HG03060 (cell line): ENCODE measurements around the gene RNF133.
"Not testable (repeated sequence)": the region's sequence is repeated elsewhere in the genome, so short reads cannot be mapped to it uniquely, and the experiment has no call there.

Experiments used
- ATAC-seq: cut with Tn5 transposase; IDR thresholded peaks from one replicate; pipeline ENCODE4 v1.9.1; 2021; ENCODE audit warnings: low read depth, moderate number of reproducible peaks; ENCODE audit not compliant: unreplicated experiment

RNF133 gene

GRCh38 chr7:122691569-122692235 is 7.2 kb downstream of the RNF133 start:
- no peak for ATAC-seq

DNA sequence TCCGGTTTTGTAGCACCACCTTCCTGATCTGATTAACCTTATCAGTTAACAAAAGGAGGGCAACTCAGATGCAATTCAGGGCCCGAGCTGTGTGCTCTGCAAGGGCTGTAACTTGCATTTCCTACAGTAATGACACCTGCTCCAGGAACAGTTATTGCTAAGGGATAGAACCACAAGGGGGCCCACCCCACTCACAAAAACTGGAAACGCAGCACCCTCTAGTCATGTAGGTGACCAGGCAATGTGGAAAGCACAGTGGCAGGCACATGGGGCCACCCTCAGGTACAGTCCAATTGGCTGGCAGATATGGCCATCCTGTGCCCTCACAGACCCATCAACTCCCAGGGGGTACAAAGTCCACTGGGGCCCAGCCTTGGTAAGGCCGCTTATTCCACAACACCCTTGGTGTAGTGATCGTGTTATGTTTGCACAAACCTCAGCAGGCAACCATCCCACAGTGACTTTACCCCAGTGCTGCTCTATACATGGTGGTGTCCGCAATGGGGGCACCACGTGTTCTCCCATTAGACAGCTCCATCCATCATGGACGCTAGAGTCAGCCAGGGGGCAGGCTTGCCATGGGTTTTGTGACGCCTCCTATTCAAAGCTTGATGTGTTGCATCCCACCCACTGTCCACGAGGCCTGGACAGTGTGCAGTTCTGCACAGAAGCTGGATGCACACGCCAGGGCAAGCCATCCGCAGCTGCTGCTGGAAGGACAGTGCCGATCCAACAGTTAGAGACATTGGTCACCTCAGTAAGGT is 9.4 kb downstream of the RNF133 start:
- no peak for ATAC-seq

GRCh38 chr7:122688400-122688998 is 10.4 kb downstream of the RNF133 start:
- no peak for ATAC-seq

GRCh38 chr7:122686360-122686878 is 12.5 kb downstream of the RNF133 start:
- ATAC-seq = no peak

GRCh38 chr7:122684504-122684903 is 14.4 kb downstream of the RNF133 start:
- ATAC-seq = no peak

- no peak for ATAC-seq
Observed at GRCh38 chr7:122682815-122683550, 15.9 kb downstream of the RNF133 start.

- ATAC-seq = not testable (repeated sequence)
Observed at GRCh38 chr7:122681186-122681585, 17.7 kb downstream of the RNF133 start.

DNA sequence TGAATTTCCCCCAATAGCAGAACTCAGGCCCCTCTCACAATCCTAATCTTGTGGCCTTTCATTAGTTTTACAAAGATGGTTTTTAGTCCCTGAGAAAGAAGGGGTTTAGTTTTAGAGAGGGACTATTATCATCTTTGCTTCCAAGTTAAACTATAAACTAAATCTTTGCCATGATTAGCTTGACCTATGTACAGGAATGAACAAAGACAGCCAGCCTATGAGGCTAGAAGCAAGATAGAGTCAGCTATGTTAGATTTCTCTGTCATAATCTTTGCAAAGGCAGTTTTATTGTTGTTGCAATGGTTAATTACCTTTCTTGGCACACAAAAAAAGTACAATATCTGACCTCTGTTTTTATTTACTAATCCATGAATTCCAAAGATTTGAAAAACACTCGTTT is 19.1 kb downstream of the RNF133 start:
- ATAC-seq = no peak

DNA sequence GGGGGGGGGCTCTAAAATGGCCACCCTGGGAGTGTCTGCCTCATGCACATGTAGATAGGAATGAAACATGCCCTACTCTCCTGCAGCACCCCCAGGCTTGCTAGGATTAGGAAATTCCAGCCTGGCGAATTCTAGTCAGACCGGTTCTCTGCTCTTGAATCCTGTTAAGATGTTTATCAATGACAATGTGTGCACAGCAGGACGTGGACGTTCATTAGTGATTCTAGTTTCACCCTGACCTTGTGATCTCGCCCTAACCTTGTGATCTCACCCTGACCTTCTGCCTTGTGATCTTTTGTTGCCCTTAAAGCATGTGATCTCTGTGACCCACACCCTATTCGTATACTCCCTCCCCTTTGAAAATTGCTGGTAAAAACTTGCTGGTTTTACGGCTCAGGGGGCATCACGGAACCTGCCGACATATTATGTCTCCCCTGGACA is 19.6 kb downstream of the RNF133 start:
- not testable (repeated sequence) for ATAC-seq

- no peak for ATAC-seq
Observed at GRCh38 chr7:122677149-122677548, 21.8 kb downstream of the RNF133 start.

DNA sequence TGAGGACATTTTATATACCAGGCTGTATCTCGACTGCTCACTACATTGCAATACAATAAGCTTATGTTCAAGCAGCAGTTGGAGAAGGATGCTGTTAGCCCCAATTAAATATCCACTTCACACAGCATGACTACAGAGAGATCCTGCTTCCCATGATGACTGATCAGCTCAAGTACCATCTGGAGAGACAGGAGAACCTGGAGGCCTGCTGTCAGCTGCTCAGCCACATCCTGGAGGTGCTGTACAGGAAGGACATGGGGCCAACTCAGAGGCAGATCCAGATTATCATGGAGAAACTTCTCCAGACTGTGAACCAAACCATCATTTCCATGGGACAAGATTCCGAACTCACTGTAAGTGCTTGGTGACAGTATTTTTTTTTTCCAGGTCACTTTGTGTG is 22.5 kb downstream of the RNF133 start:
- no peak for ATAC-seq

- ATAC-seq = no peak
Observed at GRCh38 chr7:122675621-122676020, 23.3 kb downstream of the RNF133 start.

DNA sequence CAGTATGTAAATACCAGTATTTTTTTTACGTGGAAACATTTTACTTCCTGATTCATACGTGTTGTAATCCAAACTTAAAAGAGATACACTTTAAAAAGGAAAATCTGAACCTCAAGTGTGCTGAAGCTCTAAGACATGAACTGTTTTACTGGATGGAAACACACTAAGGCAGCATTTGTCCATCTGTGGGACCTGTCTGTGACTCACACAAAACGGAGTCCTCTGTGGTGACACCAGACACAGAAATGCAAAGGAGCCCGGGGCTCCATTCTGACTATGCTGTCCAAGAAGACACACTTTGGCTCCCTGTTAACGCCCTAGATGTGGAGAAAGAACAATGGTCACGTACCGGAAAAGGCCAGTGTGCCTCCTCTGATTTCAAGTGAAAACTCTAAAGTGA is 23.9 kb downstream of the RNF133 start:
- ATAC-seq = no peak

DNA sequence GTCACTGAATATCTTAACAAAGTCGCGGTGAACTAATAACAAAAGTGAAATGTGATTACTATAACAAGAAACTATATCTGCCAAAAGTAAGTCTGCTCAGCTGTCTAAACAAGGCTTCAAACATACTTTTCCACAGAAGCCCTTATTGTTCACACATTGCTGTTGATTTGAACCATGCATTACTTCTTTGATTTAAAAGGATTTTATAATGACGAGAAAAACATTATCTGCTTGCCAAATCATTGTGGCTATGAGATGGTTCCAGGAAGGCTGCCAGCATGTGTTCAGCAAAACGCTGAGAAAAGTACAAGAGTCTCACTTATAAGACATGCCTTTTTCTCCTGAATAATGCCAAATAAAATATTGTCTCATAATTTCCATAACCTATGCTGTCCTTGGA is 24.4 kb downstream of the RNF133 start:
- ATAC-seq = no peak

GRCh38 chr7:122673951-122674350 is 25.0 kb downstream of the RNF133 start:
- ATAC-seq = no peak

DNA sequence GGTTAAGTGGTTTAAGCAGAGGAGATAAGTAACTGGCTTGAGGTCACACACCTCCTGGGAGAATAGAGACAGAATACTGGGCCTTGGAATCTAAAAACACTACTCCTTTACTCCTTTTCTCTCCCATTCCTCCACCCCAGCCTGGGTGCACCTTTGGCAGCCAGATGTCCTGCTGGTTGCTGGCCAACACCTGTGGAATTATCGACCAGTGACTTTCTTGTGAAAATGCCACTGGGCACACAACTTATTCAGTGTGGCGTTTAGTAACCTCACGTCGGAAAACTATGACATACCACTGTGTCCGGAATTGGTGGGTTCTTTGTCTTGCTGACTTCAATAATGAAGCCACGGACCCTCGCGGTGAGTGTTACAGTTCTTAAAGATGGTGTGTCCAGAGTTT is 26.4 kb downstream of the RNF133 start:
- no peak for ATAC-seq

DNA sequence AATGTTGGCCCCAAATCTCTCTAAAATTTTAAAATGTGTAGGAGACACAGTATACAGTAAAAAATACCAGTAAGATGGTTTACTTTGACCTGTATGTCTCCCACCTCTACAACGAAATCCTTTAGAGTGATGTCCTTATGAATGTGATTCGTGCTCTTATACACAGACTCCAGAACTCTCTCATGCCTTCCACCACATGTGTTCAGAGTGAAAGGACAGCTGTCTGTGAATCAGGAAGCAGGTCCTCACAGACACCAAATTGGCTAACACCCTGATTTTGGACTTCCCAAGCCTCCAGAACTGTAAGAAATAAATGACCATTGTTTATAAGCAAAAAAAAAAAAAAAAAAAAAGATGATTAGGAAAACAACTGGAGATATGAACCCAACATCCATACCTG is 35.2 kb downstream of the RNF133 start:
- ATAC-seq = no peak

GRCh38 chr7:122658856-122659255 is 40.1 kb downstream of the RNF133 start:
- no peak for ATAC-seq

- no peak for ATAC-seq
Observed at GRCh38 chr7:122653685-122654084, 45.2 kb downstream of the RNF133 start.

- ATAC-seq = no peak
Observed at GRCh38 chr7:122652876-122653275, 46.0 kb downstream of the RNF133 start.

- no peak for ATAC-seq
Observed at GRCh38 chr7:122651451-122651850, 47.5 kb downstream of the RNF133 start.
